DND-41 (cell line): ENCODE data around the gene DUSP8.

ENCODE experiments used
- CTCF ChIP-seq: IDR thresholded peaks from 2 replicates; pipeline ENCODE4 v1.5.1; 2012; ENCODE audit warnings: borderline replicate concordance, low read length, moderate library complexity, mild to moderate bottlenecking; ENCODE audit not compliant: poor library complexity, severe bottlenecking; ENCODE audit errors: extremely low read depth
- EZH2 ChIP-seq: IDR thresholded peaks from 3 replicates; pipeline ENCODE4 v1.6.1; 2012; ENCODE audit warnings: borderline replicate concordance, low read depth, mild to moderate bottlenecking, moderate library complexity, low read length, inconsistent platforms; ENCODE audit not compliant: severe bottlenecking

DNA sequence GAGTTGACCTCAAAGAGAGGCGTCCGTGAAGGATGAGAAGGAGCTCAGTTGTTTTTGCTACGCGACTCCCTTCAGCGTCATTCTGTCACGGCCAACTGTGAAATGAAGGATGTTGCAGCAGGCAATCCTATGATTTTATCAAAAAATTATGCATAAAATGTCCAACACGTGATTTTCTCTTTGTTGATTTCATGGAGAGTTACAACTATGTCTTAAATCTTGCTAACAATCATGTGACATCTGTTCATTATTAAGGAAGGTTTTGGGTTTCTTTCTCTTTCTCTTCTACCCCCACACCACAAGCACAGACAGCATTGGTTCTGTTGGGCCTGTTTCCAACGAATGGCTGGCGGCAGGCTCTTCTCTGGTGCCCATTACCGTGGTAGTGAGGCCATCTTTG, 46.2 kb upstream of the DUSP8 start:
- TF ChIP-seq CTCF, result no peak
- no peak for TF ChIP-seq EZH2
